Activated CD4-positive, alpha-beta T cell treated with anti-CD3 and anti-CD28 coated beads, Interleukin-2, Interleukin-4, amounts not matched to agents 100 ng/mL and 50 ng/mL, durations not matched to agents 16 hours and 8 hours (primary cell): ENCODE measurements around the gene ATOSB.

Experiments
- DNase-seq: peaks from one replicate; pipeline ENCODE4 v3.0.0-alpha.2; 2020; ENCODE audit warnings: low spot score

The ATOSB gene

GRCh38 chr9:35085078-35085477 lies 30.6 kb downstream of the ATOSB start:
- no peak for DNase-seq

GRCh38 chr9:35079426-35080341 lies 36.0 kb downstream of the ATOSB start, which contains the start of gene FANCG:
FANCG (minus strand) TSS chr9:35079942; CDS start chr9:35079524, 418 bp downstream.
- peak; percentile 91 for DNase-seq

DNA sequence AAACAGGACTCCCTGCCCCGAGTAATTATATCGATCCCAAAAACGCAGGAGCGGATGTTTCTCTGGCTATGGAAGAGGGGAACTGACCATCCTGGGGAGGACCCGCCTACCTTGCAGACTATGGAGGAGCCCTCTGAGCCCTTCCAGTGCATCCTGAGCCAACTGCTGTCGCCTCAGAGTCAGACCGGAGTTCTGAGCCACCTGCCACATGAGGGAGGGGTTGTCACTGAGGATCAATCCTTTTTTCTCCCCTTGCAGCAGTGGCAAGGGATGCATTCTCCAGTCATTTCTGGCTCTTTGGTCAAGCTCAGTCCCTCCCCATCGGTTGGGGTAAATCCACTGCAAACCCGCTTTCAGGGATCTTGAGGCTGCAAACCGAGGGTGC lies 36.6 kb downstream of the ATOSB start:
- no peak for DNase-seq

DNA sequence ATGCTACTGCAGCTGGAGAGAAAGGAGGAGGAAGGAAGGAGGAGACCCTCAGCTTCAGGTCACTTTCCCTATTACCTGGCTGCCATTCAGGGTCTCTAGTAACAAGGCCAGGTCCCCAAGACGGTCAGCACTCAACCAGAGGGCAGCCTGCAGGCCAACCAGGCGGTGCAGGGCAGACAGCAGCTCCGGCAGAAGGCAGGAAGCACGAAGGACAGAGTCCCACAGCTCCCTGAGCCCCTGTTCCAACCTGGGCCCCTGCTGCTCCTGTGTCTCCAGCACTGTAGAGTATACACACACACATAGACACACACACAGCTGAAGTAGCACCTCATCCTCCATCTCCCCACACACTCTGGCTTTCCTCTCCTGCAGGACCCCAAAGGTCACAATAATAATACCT lies 37.6 kb downstream of the ATOSB start:
- DNase-seq = no peak

DNA sequence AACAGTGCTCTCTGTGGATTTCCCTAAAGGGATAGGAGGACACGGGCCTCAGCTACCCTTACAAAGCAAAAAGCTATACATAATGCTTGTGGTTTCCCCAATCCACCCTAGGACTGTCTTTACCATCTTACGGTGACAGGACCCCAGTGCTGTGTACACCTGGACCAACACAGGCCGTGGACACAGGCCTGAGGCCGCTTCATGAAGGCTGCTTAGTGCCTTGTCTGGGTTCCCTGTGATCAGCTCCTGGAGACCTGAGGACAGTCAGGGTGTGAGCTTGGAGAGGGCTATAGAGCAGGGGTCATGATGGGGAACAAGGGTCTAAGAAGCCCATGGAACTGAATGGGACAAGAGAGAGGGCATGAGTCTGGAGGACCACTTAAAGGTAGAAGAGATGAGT lies 38.8 kb downstream of the ATOSB start:
- DNase-seq = no peak

- DNase-seq = no peak
These were observed 40.3 kb downstream of the ATOSB start for GRCh38 chr9:35075358-35075757.

GRCh38 chr9:35074791-35075190 lies 40.9 kb downstream of the ATOSB start:
- DNase-seq = no peak

- no peak for DNase-seq
These were observed 41.5 kb downstream of the ATOSB start for GRCh38 chr9:35074141-35074540.

- peak; percentile 68 for DNase-seq
These were observed 42.4 kb downstream of the ATOSB start for GRCh38 chr9:35073279-35073612.

- DNase-seq = peak; percentile 100
These were observed 43.0 kb downstream of the ATOSB start, which contains the start of gene VCP for GRCh38 chr9:35072461-35073278. VCP (minus strand) TSS chr9:35072625; CDS start chr9:35072353, 272 bp downstream.

- peak; percentile 83 for DNase-seq
These were observed 43.7 kb downstream of the ATOSB start for GRCh38 chr9:35071814-35072460.

GRCh38 chr9:35070823-35071813 lies 44.5 kb downstream of the ATOSB start:
- DNase-seq = no peak

DNA sequence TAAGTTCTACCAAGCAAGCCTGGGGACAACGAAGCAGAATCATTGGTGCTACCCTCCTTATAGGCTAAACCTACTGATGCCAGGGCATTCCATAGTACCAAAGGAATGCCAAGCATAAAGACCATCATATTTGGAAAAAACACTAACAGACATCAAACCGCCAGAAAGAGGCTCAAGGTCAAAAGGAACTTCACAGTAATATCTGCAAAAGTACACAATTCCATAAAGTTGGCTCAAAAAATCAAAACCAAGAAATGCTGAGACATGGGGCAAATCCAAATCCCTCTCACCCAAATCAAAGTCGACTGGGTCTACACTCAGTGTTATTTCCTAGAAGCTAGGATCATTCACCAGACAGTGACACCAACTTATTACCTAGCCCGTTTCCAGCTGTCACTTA lies 46.6 kb downstream of the ATOSB start:
- DNase-seq = no peak

GRCh38 chr9:35067056-35067455 lies 48.6 kb downstream of the ATOSB start:
- DNase-seq = no peak

DNA sequence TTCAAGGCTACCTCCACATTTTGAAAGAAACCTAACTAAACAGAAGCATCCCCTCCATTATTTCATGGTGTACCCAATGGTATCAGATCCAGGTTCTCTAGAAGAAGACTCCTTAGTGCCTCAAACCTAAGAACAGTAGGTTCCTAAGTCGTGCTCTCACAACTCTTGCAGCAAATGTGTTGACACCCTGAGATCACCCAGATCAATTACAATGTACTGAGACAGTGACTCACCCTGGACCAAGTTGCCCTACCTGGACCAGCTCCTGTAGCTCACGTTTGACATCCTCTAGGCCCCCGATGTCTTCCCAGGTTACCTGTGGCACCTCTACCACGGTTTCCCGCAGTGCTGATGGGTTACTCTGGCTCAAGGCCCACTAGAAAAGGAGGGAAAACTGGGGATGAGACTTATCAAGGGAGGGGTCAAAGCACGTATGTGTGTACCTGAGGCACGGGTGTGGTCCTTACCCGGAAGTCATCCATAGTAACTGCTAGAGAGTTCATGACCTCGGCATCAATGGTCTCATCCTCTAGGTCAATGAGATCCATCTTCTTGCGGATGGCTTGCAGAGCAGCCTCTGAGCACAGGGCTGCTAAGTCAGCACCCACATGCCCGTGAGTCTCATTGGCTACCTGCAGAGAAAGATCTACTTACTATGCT lies 55.0 kb downstream of the ATOSB start:
- no peak for DNase-seq

GRCh38 chr9:35059438-35059837 lies 56.2 kb downstream of the ATOSB start:
- DNase-seq = no peak

DNA sequence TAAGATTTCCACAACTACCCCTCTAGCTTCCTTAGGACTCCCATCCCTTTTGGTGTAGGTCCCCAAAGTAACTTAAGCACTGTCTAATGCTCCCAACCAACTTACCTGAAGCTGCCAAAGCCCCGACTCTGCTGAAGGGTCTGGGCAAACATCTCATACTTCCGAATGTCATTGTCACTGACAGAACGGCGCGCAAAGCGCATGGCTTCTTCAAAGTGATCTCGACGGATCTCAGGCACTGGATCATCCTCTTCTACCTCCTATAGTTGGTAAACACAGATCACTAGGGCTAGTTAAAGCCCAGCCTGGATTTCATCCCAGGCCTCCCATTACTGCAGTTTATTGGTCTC lies 58.4 kb downstream of the ATOSB start:
- no peak for DNase-seq

- no peak for DNase-seq
These were observed 58.9 kb downstream of the ATOSB start for GRCh38 chr9:35056571-35057270.

DNA sequence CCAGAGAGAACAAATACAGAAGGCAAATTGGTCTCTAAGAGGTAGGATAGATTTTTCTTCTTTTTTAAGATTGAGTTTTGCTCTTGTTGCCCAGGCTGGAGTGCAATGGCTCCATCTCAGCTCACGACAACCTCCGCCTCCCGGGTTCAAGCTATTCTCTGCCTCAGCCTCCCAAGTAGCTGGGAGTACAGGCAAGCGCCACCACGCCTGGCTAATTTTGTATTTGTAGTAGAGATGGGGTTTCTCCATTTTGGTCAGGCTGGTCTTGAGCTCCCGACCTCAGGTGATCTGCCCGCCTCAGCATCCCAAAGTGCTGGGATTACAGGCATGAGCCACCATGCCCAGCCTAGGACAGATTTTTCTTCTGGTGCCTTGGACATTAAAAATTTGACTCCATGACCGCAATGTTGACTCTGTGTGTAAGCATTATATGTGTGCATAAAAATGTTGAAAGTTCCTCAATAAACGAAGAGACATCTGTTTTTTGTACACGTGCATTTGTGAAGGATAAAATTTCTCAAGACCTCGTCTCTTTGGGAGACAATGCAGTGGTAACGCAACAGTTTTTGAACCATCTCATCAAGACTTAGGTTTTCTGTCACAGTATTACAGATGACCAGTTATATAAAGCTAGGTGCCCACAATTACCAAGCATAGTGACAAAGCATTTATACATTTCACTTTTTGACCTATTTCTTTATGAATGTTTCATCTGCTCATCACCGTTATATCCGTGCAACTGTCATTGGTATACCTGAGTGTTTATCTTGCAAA lies 60.6 kb downstream of the ATOSB start:
- DNase-seq = no peak
